Suprapubic skin (tissue), 4 donors: ENCODE data around the gene GRID1.

Experiments used
- CTCF ChIP-seq, 2 donors: fragments of 200-600 bp in 1 of 2; fragments of 450-650 bp in 1 of 2; sonication (generic) in 1 of 2; IDR thresholded peaks; one replicate each; pipeline ENCODE4 v1.5.1; 2016 to 2019; ENCODE audit warnings: antibody characterized with exemption in 2 of 2, mild to moderate bottlenecking in 1 of 2, moderate library complexity in 1 of 2
- POLR2A ChIP-seq, 2 donors: fragments of 450-650 bp; IDR thresholded peaks; one replicate each; pipeline ENCODE4 v1.6.1; 2017; ENCODE audit warnings: antibody characterized with exemption in 2 of 2, mild to moderate bottlenecking in 2 of 2, moderate library complexity in 2 of 2
- POLR2AphosphoS5 ChIP-seq, 3 donors: sonication (generic); formaldehyde crosslinking; IDR thresholded peaks; one replicate each; pipeline ENCODE4 v1.6.1; 2017; ENCODE audit warnings: antibody characterized with exemption in 3 of 3

- TF ChIP-seq POLR2AphosphoS5 (IDR thresholded peaks at IDR 0.05) (no peak), POLR2A (IDR thresholded peaks at IDR 0.05) (no peak), CTCF (IDR thresholded peaks at IDR 0.05) (no peak)
Observed at GRCh38 chr10:85901599-85901998, 465.0 kb downstream of the GRID1 start.
